Fibroblast of skin of abdomen (primary cell): Measurements from ENCODE around the gene ABCA4.
A peak's percentile ranks its signal among the peaks of the same experiment; 100 is the strongest.

Experiments used
- DNase-seq: peaks from one replicate; pipeline ENCODE4 v3.0.0-alpha.2; 2013

Gene ABCA4

DNA sequence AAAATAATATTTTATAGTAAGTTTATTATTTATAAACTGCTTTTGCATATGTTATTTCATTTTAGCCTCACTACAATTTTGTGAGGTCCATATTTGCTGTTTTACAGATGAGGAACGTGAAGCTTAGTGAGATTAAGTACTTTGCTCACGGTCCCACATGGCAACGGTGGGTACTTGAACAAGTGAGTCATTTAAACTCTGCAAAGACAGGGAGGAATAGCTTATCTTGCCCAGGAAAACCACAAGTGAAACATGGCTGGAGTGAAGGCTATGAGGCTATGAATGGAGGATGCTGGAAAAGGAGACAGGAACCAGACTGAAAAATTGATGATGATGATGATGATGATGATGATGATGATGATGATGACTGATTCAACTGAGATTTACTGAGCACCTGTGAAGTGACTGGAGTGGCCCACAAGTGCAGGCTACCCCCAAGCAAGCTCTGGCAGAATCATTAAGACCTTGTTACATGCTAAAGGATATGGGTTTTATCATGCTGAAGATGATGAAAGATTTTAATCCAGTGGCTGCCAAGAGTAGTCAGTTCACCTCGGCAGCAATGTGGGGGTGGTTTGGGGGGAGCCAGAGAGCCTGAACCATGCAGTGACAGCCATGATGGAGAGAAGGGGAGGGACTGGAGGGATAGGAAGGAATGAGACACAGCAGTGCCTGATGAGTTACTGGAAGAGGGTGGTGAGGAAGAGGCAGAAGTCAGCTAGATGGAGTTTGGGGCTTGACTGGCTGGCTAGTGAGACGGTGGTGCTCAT, 1.4 kb upstream of the ABCA4 start:
- DNase-seq: peak; percentile 29

DNA sequence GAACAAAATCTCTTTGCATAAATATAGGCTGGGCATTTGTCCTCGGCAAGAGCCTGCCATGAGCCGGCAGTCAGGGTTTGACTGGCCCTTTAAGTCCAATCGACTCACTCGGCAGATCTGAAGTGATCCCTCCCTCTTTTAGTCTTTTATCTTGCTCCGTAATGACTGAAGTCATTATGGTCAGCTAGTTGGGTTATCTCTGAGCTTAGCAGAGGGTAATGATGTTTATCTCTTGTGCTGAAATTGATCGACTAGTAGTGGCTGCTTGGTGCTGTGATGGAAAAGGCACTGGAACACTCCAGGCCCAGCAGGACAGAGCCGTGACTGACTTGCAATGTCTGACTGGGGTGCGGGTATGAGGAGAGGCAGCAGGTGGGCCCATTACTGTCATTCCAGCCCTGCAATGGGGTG, 468 bp upstream of the ABCA4 start:
- DNase-seq: no peak

GRCh38 chr1:94120570-94120901, 412 bp downstream of the ABCA4 start:
- DNase-seq: no peak

DNA sequence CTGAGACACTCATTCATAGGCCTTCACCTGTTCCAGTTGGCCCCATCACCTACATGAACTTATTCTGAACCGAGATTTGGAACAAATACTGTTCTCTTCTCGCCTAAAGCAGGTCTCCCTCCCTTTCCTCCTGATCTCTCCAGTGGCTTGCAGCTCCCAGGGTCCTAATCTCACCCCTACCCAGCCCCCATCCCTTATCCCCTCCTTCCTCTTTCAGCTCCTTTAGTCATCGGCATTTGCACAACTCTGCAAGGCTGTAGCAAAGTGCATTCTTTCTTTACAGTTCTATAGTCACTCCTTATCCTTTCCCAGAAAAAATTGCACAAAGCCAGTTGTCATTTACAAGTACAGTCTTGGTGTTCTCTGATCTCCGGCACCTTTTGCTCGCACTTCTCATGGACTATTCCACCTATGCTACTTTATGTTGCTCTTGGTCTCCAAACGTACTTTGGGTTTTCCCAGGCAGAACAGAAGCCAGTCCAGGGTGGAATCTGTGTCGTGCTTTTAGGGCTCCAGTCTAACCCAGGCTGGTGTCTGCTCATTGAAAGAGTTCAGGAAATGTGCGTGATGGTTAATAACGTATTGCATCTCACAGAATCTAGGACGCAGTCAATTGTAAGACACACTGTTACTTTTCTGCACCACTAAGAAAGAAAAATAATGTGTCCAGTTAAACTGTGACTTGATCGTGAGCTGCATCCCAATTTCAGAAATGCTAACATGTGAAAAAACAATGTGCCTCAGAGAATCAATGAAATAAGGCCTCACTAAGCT, 965 bp downstream of the ABCA4 start:
- DNase-seq: peak; percentile 36

- DNase-seq: no peak
These were observed 1.6 kb downstream of the ABCA4 start for GRCh38 chr1:94119306-94119705.

GRCh38 chr1:94118471-94118870, 2.5 kb downstream of the ABCA4 start:
- DNase-seq: no peak

DNA sequence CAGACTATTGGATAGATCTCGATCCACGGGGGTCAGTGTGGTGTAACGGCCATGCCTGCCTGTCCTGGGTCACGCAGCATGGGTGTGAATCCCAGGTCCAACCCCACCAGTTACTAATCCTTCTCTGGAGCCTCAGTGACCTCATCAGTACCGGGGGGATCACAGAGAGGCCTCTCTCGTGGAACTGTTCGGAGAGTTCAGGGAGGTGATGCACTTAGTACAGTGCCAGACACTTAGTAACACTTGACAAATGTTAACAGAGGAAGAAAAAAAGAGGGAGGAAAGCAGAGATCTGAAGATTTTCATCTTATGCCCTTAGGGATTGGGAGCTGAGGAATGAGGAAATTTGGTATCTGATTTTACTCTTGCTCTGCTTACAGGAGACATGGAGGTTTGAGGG, 2.9 kb downstream of the ABCA4 start:
- no peak for DNase-seq

- DNase-seq: no peak
These were observed 3.6 kb downstream of the ABCA4 start for GRCh38 chr1:94117259-94117851.

DNA sequence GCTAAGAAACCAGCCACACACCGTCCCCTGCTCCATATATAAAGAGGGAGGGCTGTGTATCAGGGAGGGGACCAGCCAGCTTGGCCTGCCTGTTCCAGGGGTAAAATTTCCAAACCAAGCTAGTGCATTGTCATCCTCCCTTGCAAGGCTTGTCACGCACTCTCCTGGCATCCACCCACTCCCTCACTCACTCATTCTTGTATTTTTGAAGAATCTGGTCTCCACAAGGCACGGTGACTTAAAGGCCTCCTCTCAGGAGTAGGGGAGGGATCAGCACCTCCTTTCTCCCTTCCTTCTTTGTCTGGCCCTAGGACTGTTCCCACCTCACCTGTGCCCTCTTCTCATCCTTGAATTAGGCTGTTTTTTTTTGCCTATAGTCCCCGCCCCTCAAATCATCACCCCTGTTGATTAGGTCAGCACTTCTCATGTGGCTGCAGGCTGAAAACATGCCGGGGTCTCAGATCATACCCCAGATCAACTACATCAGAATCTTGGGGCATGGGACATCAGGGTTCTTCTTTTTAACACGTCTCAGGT, 5.0 kb downstream of the ABCA4 start:
- peak; percentile 61 for DNase-seq

- no peak for DNase-seq
These were observed 5.6 kb downstream of the ABCA4 start for GRCh38 chr1:94115254-94115899.

GRCh38 chr1:94113589-94114226, 7.2 kb downstream of the ABCA4 start:
- DNase-seq: no peak

GRCh38 chr1:94111879-94112278, 9.1 kb downstream of the ABCA4 start:
- DNase-seq: no peak

DNA sequence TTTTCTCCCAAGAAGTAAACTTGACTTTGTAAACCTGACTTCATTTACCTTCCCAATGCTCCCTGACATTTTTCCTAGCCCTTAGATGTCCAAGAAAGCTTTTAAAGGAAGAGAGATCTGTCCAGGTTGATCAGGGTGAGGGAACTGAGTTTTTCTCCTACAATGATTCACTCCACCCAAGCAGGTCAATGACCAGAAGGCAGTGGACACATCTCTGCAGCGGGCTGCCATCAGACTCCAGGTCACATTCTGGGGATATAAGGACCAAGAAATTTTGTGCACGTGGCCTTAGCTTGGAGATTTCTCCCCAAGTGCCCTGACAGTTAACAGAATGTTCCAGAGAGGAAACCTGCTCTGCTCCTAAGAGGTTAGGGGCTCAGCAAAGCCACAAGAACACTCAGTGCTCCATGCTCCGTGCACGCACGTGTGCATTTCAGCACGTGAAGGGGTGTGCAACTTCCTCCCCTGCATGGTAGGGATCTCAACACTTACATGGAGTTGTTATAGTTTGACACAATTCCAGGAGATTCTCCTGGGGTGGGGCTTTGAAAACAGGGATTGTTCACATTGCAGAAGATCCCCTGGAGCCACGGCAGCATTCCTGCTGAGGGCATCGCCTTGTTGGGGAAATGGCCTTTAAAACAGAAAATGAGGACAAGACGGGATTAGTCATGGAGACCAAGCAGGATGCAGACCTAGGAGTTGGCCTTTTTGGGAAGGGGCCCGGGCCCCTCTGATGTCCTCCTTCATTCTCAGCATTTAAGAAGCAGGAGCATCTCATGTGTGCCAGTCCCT, 9.8 kb downstream of the ABCA4 start:
- no peak for DNase-seq

DNA sequence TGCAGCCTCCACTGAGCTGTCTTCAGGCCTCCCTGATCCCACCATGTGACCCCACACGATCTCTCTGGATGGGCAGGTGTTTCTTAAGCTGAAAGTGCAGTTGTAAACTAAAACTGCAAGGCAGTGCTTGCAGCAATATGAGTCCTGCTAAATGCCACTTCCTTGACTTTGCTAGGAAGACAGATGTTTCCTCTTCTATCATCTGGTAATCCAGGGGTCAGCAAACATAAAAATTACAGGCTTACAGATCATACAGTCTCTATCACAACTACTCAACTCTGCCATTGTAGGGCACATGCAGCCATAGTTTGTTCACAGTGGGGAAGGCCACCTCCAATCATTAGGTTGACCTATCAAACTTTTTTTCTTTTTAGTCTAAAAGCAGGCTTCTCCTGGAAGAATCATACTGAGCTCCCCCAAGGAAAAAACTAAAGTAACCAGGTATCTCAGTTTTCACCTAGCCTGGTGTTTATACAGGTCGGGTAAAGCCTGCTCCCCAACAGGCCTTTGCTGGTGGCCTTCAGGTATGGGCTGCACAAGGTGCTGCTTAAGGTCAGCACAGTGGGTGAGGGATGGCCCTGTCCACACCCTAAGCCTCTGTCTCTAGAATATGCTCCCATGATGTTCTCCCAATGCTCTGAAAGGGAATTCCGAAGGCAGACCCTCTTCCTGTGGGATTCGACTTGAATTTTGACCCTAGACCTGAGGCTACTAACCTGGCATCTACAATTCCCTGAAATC, 10.8 kb downstream of the ABCA4 start:
- DNase-seq: no peak

DNA sequence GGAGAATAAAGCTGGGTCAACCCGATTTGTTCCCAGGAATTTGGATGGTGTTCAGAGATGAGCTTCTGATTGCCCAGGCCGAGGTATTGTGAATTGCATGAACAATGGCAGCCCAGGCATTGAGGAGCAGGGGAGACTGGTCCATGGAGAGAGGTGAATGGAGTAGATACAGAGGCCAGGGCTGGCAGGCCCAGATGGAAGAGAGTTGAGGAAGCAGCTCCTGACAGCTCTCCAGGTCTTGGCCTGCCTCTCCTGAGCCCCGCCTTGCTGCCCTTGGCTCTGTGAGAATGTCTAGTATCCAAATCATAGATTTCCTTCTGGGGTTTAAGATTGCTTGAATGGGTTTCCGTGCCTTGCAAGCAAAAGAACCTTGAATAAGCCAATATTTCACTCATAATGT, 11.5 kb downstream of the ABCA4 start:
- no peak for DNase-seq

- no peak for DNase-seq
These were observed 13.8 kb downstream of the ABCA4 start for GRCh38 chr1:94107141-94107540.

GRCh38 chr1:94106716-94107115, 14.2 kb downstream of the ABCA4 start:
- no peak for DNase-seq

DNA sequence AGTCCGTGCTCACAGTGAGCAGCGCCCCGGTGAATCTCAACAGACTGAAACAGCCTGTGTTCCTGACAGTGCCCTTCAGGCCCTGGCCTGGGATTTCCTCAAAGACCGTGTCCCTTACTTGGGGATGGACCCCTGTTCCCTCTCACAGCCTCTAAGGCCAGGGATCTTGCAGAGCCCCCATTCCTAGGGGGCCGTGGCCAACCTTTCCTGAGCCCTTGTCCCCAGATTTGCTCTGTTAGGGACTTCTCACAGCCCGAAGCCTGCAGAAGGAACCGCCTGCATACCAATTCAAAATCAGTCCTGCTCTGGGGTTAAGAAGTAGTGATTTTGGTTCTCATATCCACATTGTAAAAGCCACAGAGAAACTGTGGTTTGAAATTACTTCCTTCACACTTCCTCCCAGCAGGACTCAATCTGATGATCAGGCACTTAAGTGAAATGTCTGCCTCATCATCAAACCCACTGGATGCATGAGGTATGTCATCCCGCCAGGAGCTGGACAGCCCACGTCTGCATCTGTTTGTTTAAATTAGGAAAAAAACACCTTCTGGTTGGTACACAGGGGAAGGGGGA, 14.9 kb downstream of the ABCA4 start:
- peak; percentile 42 for DNase-seq

- no peak for DNase-seq
These were observed 15.4 kb downstream of the ABCA4 start for GRCh38 chr1:94105581-94105952.

GRCh38 chr1:94104776-94105580, 16.0 kb downstream of the ABCA4 start:
- DNase-seq: no peak
